Esophagus squamous epithelium (tissue), 4 donors: ENCODE results near the gene LIN28B.

Experiments
- CTCF ChIP-seq, 6 experiments: fragments of 450-650 bp in 4 of 6; fragments of 200-600 bp in 2 of 6; sonication (generic) in 2 of 6; IDR thresholded peaks; one replicate each; pipeline ENCODE4 v1.5.1; 2016 to 2019; ENCODE audit warnings: antibody characterized with exemption in 6 of 6, mild to moderate bottlenecking in 4 of 6, moderate library complexity in 4 of 6
- POLR2A ChIP-seq, 4 donors: fragments of 450-650 bp; IDR thresholded peaks; one replicate each; pipeline ENCODE4 v1.6.1; 2017; ENCODE audit warnings: antibody characterized with exemption in 4 of 4, mild to moderate bottlenecking in 4 of 4, moderate library complexity in 3 of 4

- TF ChIP-seq CTCF (IDR thresholded peaks at IDR 0.05) (no peak), POLR2A (IDR thresholded peaks at IDR 0.05) (no peak)
Observed at GRCh38 chr6:105024803-105025202, 67.9 kb downstream of the LIN28B start.
